Colonic mucosa (tissue), 4 donors: ENCODE results near the gene SEC14L5. TPM values are rescaled to one million over a fixed set of nuclear protein-coding genes. Genes with fewer than 3 reads are reported as not detected.

ENCODE experiments used
- DNase-seq: peaks from one replicate; pipeline ENCODE4 v3.0.0-alpha.2; 2020
- H3K27ac ChIP-seq: fragments of 200-600 bp; one replicate; pipeline ENCODE4 v1.8.0; 2021
- H3K27me3 ChIP-seq: fragments of 200-600 bp; one replicate; pipeline ENCODE4 v1.8.0; 2021
- H3K36me3 ChIP-seq: fragments of 200-600 bp; one replicate; pipeline ENCODE4 v1.8.0; 2021
- H3K4me1 ChIP-seq: fragments of 200-600 bp; one replicate; pipeline ENCODE4 v1.8.0; 2021; ENCODE audit warnings: mild to moderate bottlenecking
- H3K4me3 ChIP-seq: fragments of 200-600 bp; one replicate; pipeline ENCODE4 v1.8.0; 2021
- H3K9ac ChIP-seq, 2 donors: one replicate each; pipeline ENCODE4 v1.7.0; 2013; ENCODE audit warnings: control low read depth in 2 of 2, low read depth in 2 of 2, low read length in 2 of 2
- H3K9me3 ChIP-seq: fragments of 200-600 bp; one replicate; pipeline ENCODE4 v1.8.0; 2021
- CTCF ChIP-seq: fragments of 200-600 bp; IDR thresholded peaks from one replicate; pipeline ENCODE4 v1.8.0; 2022; ENCODE audit warnings: antibody characterized with exemption, mild to moderate bottlenecking
- intact Hi-C: fragments of 100-400 bp; cut with DNase I; formaldehyde crosslinking; loops from one replicate; pipeline ENCODE4 v1.14.1; 2022
- total RNA-seq, 2 donors: library from RNA; stranded (reverse); fragmentation: NEBNext Ultra II Directional in 1 of 2; extraction: Animal tissue kit (Norgen Biotek cat#: 25700) in 1 of 2; gene quantifications; one replicate each; pipeline ENCODE4 v1.2.1, GENCODE V29; 2021
- donor health status: healthy.
- donor health status: DM: no; HTN: no; CAD: no.
- donor health status: DM: no; HTN: no; CAD: no.

The SEC14L5 gene
- total RNA-seq, 2 donors from 2014 or later: 0.59 to 1.8 TPM

GRCh38 chr16:4968879-4969483 lies 10.9 kb downstream of the SEC14L5 start:
- TF ChIP-seq CTCF: no peak
- intact Hi-C loops: loop anchor here (10.0 kb wide), 1 partner anchor 106 kb away; the partner anchor contains the start of gene ALG1
- H3K9ac ChIP-seq: no peak overlapping the region

GRCh38 chr16:4970010-4970409 lies 11.9 kb downstream of the SEC14L5 start:
- no peaks in the 10 kb centered on the region for H3K36me3 ChIP-seq
- H3K4me3 ChIP-seq: no peak overlapping the region
- no peaks in the 10 kb centered on the region for H3K27me3 ChIP-seq
- H3K9ac ChIP-seq: no peak overlapping the region
- intact Hi-C loops: no loop called here
- no peaks in the 10 kb centered on the region for H3K4me1 ChIP-seq
- no peak overlapping the region for H3K27ac ChIP-seq
- no peak for TF ChIP-seq CTCF
- no peaks in the 10 kb centered on the region for H3K9me3 ChIP-seq
- no peak for DNase-seq

More at GRCh38 chr16:4968879-4969483, 10.9 kb downstream of the SEC14L5 start:
- no peaks in the 10 kb centered on the region for H3K9me3 ChIP-seq
- no peaks in the 10 kb centered on the region for H3K4me1 ChIP-seq
- no peaks in the 10 kb centered on the region for H3K27me3 ChIP-seq
- H3K36me3 ChIP-seq: no peaks in the 10 kb centered on the region
- H3K4me3 ChIP-seq: no peak overlapping the region
- no peak for DNase-seq
- no peak overlapping the region for H3K27ac ChIP-seq

- TF ChIP-seq CTCF: no peak
- DNase-seq: no peak
- intact Hi-C loops: no loop called here
- no peaks in the 10 kb centered on the region for H3K4me1 ChIP-seq
- H3K27ac ChIP-seq: no peak overlapping the region
- no peak overlapping the region for H3K4me3 ChIP-seq
- H3K9ac ChIP-seq: no peak overlapping the region
- H3K36me3 ChIP-seq: no peaks in the 10 kb centered on the region
- no peaks in the 10 kb centered on the region for H3K9me3 ChIP-seq
- H3K27me3 ChIP-seq: no peaks in the 10 kb centered on the region
These were observed 14.9 kb downstream of the SEC14L5 start for GRCh38 chr16:4972938-4973587.

GRCh38 chr16:4976079-4976478 lies 17.9 kb downstream of the SEC14L5 start:
- no peaks in the 10 kb centered on the region for H3K36me3 ChIP-seq
- H3K9me3 ChIP-seq: no peaks in the 10 kb centered on the region
- H3K9ac ChIP-seq: no peak overlapping the region
- H3K27ac ChIP-seq: no peak overlapping the region
- no peak overlapping the region for H3K4me3 ChIP-seq
- DNase-seq: no peak
- H3K27me3 ChIP-seq: no peaks in the 10 kb centered on the region
- no peaks in the 10 kb centered on the region for H3K4me1 ChIP-seq
- intact Hi-C loops: no loop called here
- no peak for TF ChIP-seq CTCF

- no peak overlapping the region for H3K4me3 ChIP-seq
- H3K9ac ChIP-seq: peak overlapping the region in 1 of 2 donors; percentile 2
- DNase-seq: peak; percentile 50
- H3K36me3 ChIP-seq: no peaks in the 10 kb centered on the region
- no peak overlapping the region for H3K27ac ChIP-seq
- intact Hi-C loops: no loop called here
- no peaks in the 10 kb centered on the region for H3K27me3 ChIP-seq
- H3K4me1 ChIP-seq: no peaks in the 10 kb centered on the region
- TF ChIP-seq CTCF: no peak
- H3K9me3 ChIP-seq: no peaks in the 10 kb centered on the region
These were observed 18.5 kb downstream of the SEC14L5 start for GRCh38 chr16:4976611-4977145.
